SK-N-SH (cell line): ENCODE data around the gene MAML3.

ENCODE experiments used
- CTCF ChIP-seq: fragments of 200-600 bp; sonication (generic); IDR thresholded peaks from 2 replicates; pipeline ENCODE4 v1.6.1; 2017; ENCODE audit warnings: antibody characterized with exemption, mild to moderate bottlenecking, moderate library complexity
- EP300 ChIP-seq, 2 experiments: IDR thresholded peaks; 2 replicates each; pipeline versions ENCODE4 v1.4.0 to v1.6.1; 2012; ENCODE audit warnings: borderline replicate concordance in 1 of 2, low read depth in 1 of 2, low read length in 1 of 2
- FOXM1 ChIP-seq: IDR thresholded peaks from 2 replicates; pipeline ENCODE4 v1.4.0; 2012; ENCODE audit warnings: low read depth, mild to moderate bottlenecking
- JUND ChIP-seq: IDR thresholded peaks from 2 replicates; pipeline ENCODE4 v1.4.0; 2012
- RAD21 ChIP-seq: IDR thresholded peaks from 2 replicates; pipeline ENCODE4 v1.6.1; 2012; ENCODE audit warnings: mild to moderate bottlenecking, low read length

- no peak for TF ChIP-seq CTCF
- no peak for TF ChIP-seq JUND
- TF ChIP-seq EP300 (IDR thresholded peaks at IDR 0.05; ENCODE audit: borderline replicate concordance in 1 of 2, low read depth in 1 of 2, low read length in 1 of 2): no peak
- TF ChIP-seq RAD21: peak; percentile 25; the same call in 1 of the 2 replicates
- TF ChIP-seq FOXM1: no peak
Observed at GRCh38 chr4:140150636-140150885, 3.4 kb downstream of the MAML3 start.
